Activated CD4-positive, alpha-beta T cell treated with anti-CD3 and anti-CD28 coated beads for 36 hours (primary cell): ENCODE results near the gene LUC7L3. TPM values are rescaled to one million over a fixed set of nuclear protein-coding genes. Genes with fewer than 3 reads are reported as not detected.
A peak's percentile ranks its signal among the peaks of the same experiment; 100 is the strongest.

Source experiments
- ATAC-seq: fragments of 200-7000 bp; cut with Tn5 transposase; one replicate; pipeline ENCODE4 v1.10.0; 2021; ENCODE audit warnings: mild to moderate bottlenecking, moderate library complexity
- CTCF ChIA-PET: fragments of 350-600 bp; sonication (Branson Sonifier 250); formaldehyde crosslinking; loops from one replicate; lab custom pipeline; 2021; ENCODE audit warnings: antibody characterized with exemption; lab: Charles Lee
- POLR2A ChIA-PET: fragments of 350-600 bp; sonication (Branson Sonifier 250); formaldehyde crosslinking; loops from one replicate; lab custom pipeline; 2021; ENCODE audit warnings: antibody characterized with exemption, inconsistent platforms; lab: Charles Lee
- DNase-seq: peaks from one replicate; pipeline ENCODE4 v3.0.0-alpha.2; 2020
- H3K27ac Mint-ChIP-seq: one replicate; pipeline ENCODE4 v1.8.0; 2021; ENCODE audit warnings: mixed read lengths
- H3K27me3 Mint-ChIP-seq: one replicate; pipeline ENCODE4 v1.8.0; 2021; ENCODE audit warnings: mixed read lengths
- H3K36me3 Mint-ChIP-seq: one replicate; pipeline ENCODE4 v1.8.0; 2021; ENCODE audit warnings: low read depth, mixed read lengths
- H3K4me1 Mint-ChIP-seq: one replicate; pipeline ENCODE4 v1.8.0; 2021; ENCODE audit warnings: mixed read lengths
- H3K4me3 Mint-ChIP-seq: one replicate; pipeline ENCODE4 v1.8.0; 2021; ENCODE audit warnings: mild to moderate bottlenecking, moderate library complexity, mixed read lengths
- H3K9me3 Mint-ChIP-seq: one replicate; pipeline ENCODE4 v1.8.0; 2021; ENCODE audit warnings: low read depth, mixed read lengths
- intact Hi-C, 2 experiments: fragments of 100-400 bp; cut with DNase I in 1 of 2; cut with micrococcal nuclease in 1 of 2; formaldehyde crosslinking; loops; one replicate each; pipeline versions ENCODE4 v1.14.2 to v1.15.1; 2022 to 2024; cut with DNase I, micrococcal nuclease
- total RNA-seq, 2 experiments: library from RNA; stranded (reverse); gene quantifications; one replicate each; pipeline ENCODE4 v1.2.3, GENCODE V29; 2021

LUC7L3 gene
- total RNA-seq, result 100 to 1,000 TPM; 112 to 120 TPM

- H3K27me3 Mint-ChIP-seq, result no peaks in the 10 kb centered on the region
- H3K4me3 Mint-ChIP-seq, result peak within 1 kb of the TSS; percentile 87
- H3K4me1 Mint-ChIP-seq, result peaks cover 22% of the 10 kb centered on the region
- intact Hi-C loops, result loop anchor here (1.0 to 2.0 kb wide), 7 partner anchors 11 to 931 kb away; partner anchors contain the start of genes ANKRD40 (in 1 of the 2), EME1 (in 1 of the 2), KAT7 (in 1 of the 2) and MRPL27 (in 1 of the 2)
- DNase-seq (peak; percentile 97), ATAC-seq (peak; percentile 89)
- H3K27ac Mint-ChIP-seq, result peak within 1 kb of the TSS; percentile 99
- ChIA-PET CTCF (interaction anchor here (0.6 to 2.3 kb wide), 2 partner anchors 11 to 91 kb away, joined by 3 to 10 read pairs; partner anchors contain the start of gene ANKRD40), POLR2A (interaction anchor here (0.9 to 1.0 kb wide), 2 partner anchors 11 to 147 kb away, joined by 4 to 10 read pairs; partner anchors contain the start of genes ANKRD40 and TOB1)
- peaks cover 27% of the 10 kb centered on the region for H3K36me3 Mint-ChIP-seq
- no peaks in the 10 kb centered on the region for H3K9me3 Mint-ChIP-seq
Measured at GRCh38 chr17:50719144-50719923, at the start of gene LUC7L3. Gene LUC7L3, plus strand, starts transcription at chr17:50719603. Its CDS starts 130 bp downstream, at chr17:50719733.

- no peak for DNase-seq
- H3K9me3 Mint-ChIP-seq, result no peaks in the 10 kb centered on the region
- no peak overlapping the region for H3K4me3 Mint-ChIP-seq
- no peaks in the 10 kb centered on the region for H3K4me1 Mint-ChIP-seq
- no peak overlapping the region for H3K27ac Mint-ChIP-seq
- intact Hi-C loops, result no loop called here
- ATAC-seq, result no peak
- H3K36me3 Mint-ChIP-seq, result no peaks in the 10 kb centered on the region
- peaks cover under 1% of the 10 kb centered on the region for H3K27me3 Mint-ChIP-seq
- CTCF ChIA-PET, result no interaction called here
- POLR2A ChIA-PET, result no interaction called here
Measured at GRCh38 chr17:50672071-50672470, 47.3 kb upstream of the LUC7L3 start.

GRCh38 chr17:50672831-50673551 is 46.4 kb upstream of the LUC7L3 start:
- Mint-ChIP-seq H3K36me3 (no peaks in the 10 kb centered on the region), H3K4me1 (no peaks in the 10 kb centered on the region), H3K27ac (no peak overlapping the region), H3K9me3 (no peaks in the 10 kb centered on the region), H3K4me3 (no peak overlapping the region), H3K27me3 (peaks cover 3% of the 10 kb centered on the region)
- ChIA-PET POLR2A (interaction anchor here (0.5 kb wide), 1 partner anchor 24 kb away, joined by 6 read pairs; no protein-coding TSS in a partner anchor), CTCF (no interaction called here)
- no peak for ATAC-seq
- no peak for DNase-seq
- intact Hi-C loops, result no loop called here

GRCh38 chr17:50675190-50675589 is 44.2 kb upstream of the LUC7L3 start:
- H3K4me3 Mint-ChIP-seq, result no peak overlapping the region
- H3K36me3 Mint-ChIP-seq, result no peaks in the 10 kb centered on the region
- H3K9me3 Mint-ChIP-seq, result no peaks in the 10 kb centered on the region
- H3K4me1 Mint-ChIP-seq, result no peaks in the 10 kb centered on the region
- peaks cover 6% of the 10 kb centered on the region for H3K27me3 Mint-ChIP-seq
- POLR2A ChIA-PET, result no interaction called here
- DNase-seq (no peak), ATAC-seq (no peak)
- CTCF ChIA-PET, result interaction anchor here (0.6 to 1.9 kb wide), 3 partner anchors 15 to 824 kb away, joined by 3 to 5 read pairs (median 3); no protein-coding TSS in a partner anchor
- H3K27ac Mint-ChIP-seq, result no peak overlapping the region
- intact Hi-C loops, result no loop called here

GRCh38 chr17:50675627-50676026 is 43.8 kb upstream of the LUC7L3 start:
- CTCF ChIA-PET, result interaction anchor here (1.1 to 1.9 kb wide), 2 partner anchors 15 to 313 kb away, joined by 3 to 5 read pairs; no protein-coding TSS in a partner anchor
- Mint-ChIP-seq H3K36me3 (no peaks in the 10 kb centered on the region), H3K9me3 (no peaks in the 10 kb centered on the region), H3K4me3 (no peak overlapping the region), H3K27ac (no peak overlapping the region), H3K27me3 (peaks cover 6% of the 10 kb centered on the region), H3K4me1 (no peaks in the 10 kb centered on the region)
- intact Hi-C loops, result no loop called here
- DNase-seq (no peak), ATAC-seq (no peak)
- POLR2A ChIA-PET, result no interaction called here

GRCh38 chr17:50676065-50676975 is 43.1 kb upstream of the LUC7L3 start:
- H3K4me3 Mint-ChIP-seq, result no peak overlapping the region
- no peaks in the 10 kb centered on the region for H3K36me3 Mint-ChIP-seq
- H3K27ac Mint-ChIP-seq, result no peak overlapping the region
- peaks cover 3% of the 10 kb centered on the region for H3K4me1 Mint-ChIP-seq
- POLR2A ChIA-PET, result no interaction called here
- H3K9me3 Mint-ChIP-seq, result no peaks in the 10 kb centered on the region
- intact Hi-C loops, result no loop called here
- H3K27me3 Mint-ChIP-seq, result peaks cover 8% of the 10 kb centered on the region
- DNase-seq, result no peak
- CTCF ChIA-PET, result no interaction called here
- no peak for ATAC-seq

- H3K27ac Mint-ChIP-seq, result no peak overlapping the region
- ATAC-seq, result no peak
Measured at GRCh38 chr17:50677851-50678375, 41.5 kb upstream of the LUC7L3 start.

GRCh38 chr17:50679008-50679544 is 40.3 kb upstream of the LUC7L3 start:
- intact Hi-C loops, result no loop called here
- POLR2A ChIA-PET, result interaction anchor here (0.6 kb wide), 1 partner anchor 16 kb away, joined by 6 read pairs; no protein-coding TSS in a partner anchor
- Mint-ChIP-seq H3K36me3 (no peaks in the 10 kb centered on the region), H3K9me3 (no peaks in the 10 kb centered on the region), H3K4me3 (no peak overlapping the region), H3K4me1 (peaks cover 4% of the 10 kb centered on the region), H3K27me3 (peaks cover 9% of the 10 kb centered on the region), H3K27ac (no peak overlapping the region)
- CTCF ChIA-PET, result no interaction called here
- no peak for ATAC-seq
- no peak for DNase-seq

More at GRCh38 chr17:50677851-50678375, 41.5 kb upstream of the LUC7L3 start:
- Mint-ChIP-seq H3K36me3 (no peaks in the 10 kb centered on the region), H3K9me3 (no peaks in the 10 kb centered on the region), H3K4me3 (no peak overlapping the region), H3K27me3 (peaks cover 9% of the 10 kb centered on the region), H3K4me1 (peaks cover 4% of the 10 kb centered on the region)
- no peak for DNase-seq
- ChIA-PET POLR2A (no interaction called here), CTCF (no interaction called here)
- intact Hi-C loops, result no loop called here

GRCh38 chr17:50680126-50680525 is 39.3 kb upstream of the LUC7L3 start:
- CTCF ChIA-PET, result interaction anchor here (1.1 kb wide), 1 partner anchor 48 kb away, joined by 3 read pairs; no protein-coding TSS in a partner anchor
- POLR2A ChIA-PET, result no interaction called here
- Mint-ChIP-seq H3K9me3 (no peaks in the 10 kb centered on the region), H3K4me1 (peaks cover 4% of the 10 kb centered on the region), H3K36me3 (no peaks in the 10 kb centered on the region), H3K4me3 (no peak overlapping the region), H3K27ac (no peak overlapping the region), H3K27me3 (peaks cover 9% of the 10 kb centered on the region)
- intact Hi-C loops, result loop anchor here in 1 of 2 experiments (2.0 kb wide), 1 partner anchor 133 kb away; the partner anchor contains the start of gene SPATA20
- DNase-seq (no peak), ATAC-seq (no peak)
